RPMI8226 (cell line): ENCODE measurements around the gene ATPAF2.
"Not testable (repeated sequence)": the region's sequence is repeated elsewhere in the genome, so short reads cannot be mapped to it uniquely, and the experiment has no call there.

Source experiments
- DNase-seq: peaks from one replicate; pipeline ENCODE4 v3.0.0-alpha.2; 2015

The ATPAF2 gene

DNA sequence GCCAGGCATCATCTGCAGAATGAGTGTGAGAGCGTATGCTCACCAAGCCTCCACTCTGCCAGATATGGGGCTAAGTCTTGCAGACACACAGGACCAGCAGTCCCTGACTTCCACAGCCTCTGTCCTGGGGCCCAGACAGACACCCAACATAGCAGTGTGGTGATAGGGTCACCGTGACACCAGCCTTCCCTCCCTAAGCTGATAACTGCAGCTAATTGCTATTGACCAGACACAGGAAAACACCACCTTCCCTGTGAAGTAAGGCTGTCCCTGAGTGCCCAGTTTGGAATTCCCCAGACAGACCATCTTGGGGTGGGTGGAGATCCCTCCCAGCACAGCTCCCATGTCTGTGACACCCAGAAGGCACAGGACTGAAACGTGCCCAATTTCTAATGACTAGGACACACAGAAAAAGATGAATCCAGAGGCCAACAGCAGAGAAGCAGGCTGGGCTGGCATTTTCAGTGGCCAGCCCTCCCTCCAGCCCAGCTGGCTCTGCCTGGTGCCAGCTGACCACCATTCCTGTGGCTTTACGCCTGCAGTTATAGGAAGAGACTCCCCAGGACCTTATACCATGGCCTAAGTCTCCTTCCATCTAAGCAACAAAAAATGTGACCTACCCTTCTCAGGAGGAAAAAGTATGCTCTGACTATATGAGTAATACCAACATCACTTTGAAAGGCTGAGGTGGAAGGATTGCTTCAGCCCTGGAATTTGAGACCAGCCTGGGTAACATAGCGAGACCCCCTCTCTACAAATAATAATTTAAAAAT is 30.3 kb downstream of the ATPAF2 start:
- DNase-seq = no peak

GRCh38 chr17:18006495-18007239 is 32.3 kb downstream of the ATPAF2 start:
- no peak for DNase-seq

GRCh38 chr17:18005496-18005895 is 33.5 kb downstream of the ATPAF2 start:
- no peak for DNase-seq

- no peak for DNase-seq
These were observed 34.1 kb downstream of the ATPAF2 start for GRCh38 chr17:18004884-18005305.

DNA sequence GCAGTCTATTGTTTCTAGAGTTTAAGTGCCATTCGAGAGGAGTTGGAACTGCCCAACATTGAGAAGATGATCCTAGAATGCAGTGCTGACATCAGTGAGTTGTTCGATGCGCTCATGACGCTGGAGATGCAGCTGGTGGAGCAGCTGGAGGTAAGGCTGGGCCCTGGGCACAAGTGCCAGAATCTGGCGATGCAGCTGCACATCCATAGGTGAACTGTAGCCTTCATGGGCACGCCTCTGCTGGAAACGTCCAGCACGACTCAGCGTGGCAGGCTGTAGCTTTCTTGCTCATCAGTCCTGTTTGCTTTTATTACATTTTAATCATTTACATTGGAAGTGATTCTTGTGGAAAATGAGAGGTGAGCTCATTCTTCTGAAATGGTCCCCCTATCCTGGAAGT is 34.6 kb downstream of the ATPAF2 start:
- DNase-seq = no peak

DNA sequence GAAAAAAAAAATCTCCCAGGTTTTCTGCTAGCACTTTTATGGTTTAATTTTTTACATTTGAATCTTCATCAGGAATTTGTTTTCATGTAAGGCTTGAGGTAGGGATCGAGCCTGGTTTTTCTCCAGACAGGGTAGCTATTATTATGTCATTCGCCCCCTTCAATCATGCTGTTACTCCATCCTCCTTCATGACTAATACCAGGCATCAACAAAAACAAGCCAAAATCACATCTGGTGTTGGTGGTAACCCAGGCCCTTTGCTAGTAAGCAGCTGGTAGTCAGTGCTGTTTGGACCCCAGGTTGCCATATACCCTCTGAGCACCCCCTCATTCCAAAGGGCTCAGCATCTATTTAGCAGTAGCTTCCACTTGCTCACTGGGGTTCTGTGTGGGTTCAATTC is 36.8 kb downstream of the ATPAF2 start:
- no peak for DNase-seq

DNA sequence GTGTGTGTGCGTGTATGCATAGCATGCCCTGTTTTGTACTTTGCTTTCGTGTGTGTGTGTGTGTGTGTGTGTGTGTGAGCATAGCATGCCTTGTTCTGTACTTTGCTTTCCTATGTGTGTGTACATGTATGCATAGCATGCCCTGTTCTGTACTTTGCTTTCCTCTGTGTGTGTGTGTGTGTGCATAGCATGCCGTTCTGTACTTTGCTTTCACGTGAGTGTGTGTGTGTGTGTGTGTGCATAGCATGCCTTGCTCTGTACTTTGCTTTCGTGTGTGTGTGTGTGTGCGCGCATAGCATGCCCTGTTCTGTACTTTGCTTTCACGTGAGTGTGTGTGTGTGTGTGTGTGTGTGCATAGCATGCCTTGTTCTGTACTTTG is 38.9 kb downstream of the ATPAF2 start:
- DNase-seq = no peak

DNA sequence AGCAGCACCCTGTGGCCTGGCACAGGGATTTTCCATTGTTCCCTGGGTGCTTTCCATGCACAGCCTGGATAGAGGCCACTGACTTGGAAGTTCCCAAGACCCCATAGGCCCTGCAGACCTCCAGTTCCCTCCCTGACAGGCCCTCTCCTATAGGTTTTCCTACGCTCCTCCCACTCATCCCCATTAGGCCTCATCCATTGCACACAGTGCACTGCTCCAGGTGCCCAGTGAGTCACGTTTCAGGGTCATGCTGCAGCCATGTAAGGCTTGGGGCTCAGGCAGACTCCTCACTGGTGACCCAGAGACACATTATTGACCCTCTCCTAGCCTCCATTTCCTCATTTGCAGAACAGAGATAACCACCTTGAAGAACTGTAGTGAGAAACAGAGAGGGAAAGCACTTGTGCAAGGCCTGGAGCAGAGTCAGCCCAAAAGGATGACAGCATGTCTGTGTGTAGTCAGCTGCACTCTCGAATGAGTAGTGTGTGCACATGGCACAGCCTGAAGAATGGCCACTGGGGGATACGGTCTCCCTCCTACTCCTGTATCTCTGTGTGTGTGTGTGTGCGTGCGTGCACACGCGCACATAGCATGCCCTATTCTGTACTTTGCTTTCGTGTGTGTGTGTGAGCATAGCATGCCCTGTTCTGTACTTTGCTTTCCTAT is 39.5 kb downstream of the ATPAF2 start:
- no peak for DNase-seq

- DNase-seq = no peak
These were observed 40.0 kb downstream of the ATPAF2 start for GRCh38 chr17:17998934-17999333.

GRCh38 chr17:17995887-17996286 is 43.1 kb downstream of the ATPAF2 start:
- DNase-seq = not testable (repeated sequence)

DNA sequence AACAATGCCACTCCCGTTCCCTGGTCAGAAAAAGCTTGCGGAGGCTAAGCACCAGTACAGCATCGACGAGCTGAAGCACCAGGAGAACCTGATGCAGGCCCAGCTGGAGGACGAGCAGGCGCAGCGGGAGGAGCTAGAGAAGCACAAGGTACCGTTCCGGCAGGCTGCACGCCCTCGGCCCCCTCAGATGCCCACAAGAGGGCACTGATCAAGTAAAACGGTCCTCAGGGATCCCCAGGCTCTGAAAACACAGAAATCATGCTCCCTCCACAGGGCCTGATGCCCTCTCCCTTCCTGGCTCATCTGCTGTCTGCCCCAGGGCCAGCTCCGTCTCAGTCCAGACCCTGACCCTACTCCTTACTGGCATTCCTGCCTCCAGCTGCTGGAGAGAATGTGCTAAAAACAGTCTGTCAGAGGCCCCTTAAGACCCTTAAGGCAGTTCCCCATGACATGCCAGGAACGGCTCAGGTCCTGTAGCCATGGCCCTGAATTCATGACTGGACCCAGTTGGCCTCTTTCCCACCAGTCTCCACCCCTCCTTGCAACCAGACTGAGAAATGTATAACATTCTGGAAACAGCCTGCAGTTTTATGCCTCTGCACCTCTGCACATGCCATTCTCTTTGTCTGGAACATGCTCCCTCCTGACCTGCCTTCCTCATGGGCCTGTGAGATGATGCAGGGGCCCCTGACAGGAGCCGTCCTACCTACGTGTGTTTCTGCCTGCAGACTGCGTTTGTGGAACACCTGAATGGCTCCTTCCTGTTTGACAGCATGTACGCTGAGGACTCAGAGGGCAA is 44.5 kb downstream of the ATPAF2 start:
- peak; percentile 70 for DNase-seq

- no peak for DNase-seq
These were observed 45.1 kb downstream of the ATPAF2 start for GRCh38 chr17:17993852-17994251.

- DNase-seq = no peak
These were observed 45.6 kb downstream of the ATPAF2 start for GRCh38 chr17:17993366-17993765.

DNA sequence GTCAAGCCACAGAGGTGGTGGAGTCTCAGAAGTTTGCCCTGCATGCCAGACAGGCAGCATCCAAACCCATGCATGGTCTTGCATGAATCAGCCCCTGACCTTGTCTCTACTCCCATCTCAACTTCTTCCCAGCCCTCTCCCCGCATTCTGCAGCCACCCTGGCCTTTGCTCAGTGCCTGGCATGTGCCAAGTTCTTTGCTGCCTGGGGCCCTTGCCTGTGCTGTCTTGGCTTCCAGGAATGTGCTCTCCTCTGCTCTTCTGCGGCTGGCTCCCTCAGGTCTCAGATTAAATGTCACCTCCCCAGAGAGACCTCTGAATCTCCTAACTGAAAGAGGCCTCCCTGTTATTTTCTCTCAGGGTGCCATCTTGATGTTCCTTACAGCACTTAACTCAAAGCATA is 48.7 kb downstream of the ATPAF2 start:
- DNase-seq = no peak

GRCh38 chr17:17989618-17990017 is 49.4 kb downstream of the ATPAF2 start:
- no peak for DNase-seq

GRCh38 chr17:17989081-17989480 is 49.9 kb downstream of the ATPAF2 start:
- DNase-seq = no peak

GRCh38 chr17:17988427-17988945 is 50.5 kb downstream of the ATPAF2 start:
- no peak for DNase-seq

- no peak for DNase-seq
These were observed 51.1 kb downstream of the ATPAF2 start for GRCh38 chr17:17987901-17988300.

DNA sequence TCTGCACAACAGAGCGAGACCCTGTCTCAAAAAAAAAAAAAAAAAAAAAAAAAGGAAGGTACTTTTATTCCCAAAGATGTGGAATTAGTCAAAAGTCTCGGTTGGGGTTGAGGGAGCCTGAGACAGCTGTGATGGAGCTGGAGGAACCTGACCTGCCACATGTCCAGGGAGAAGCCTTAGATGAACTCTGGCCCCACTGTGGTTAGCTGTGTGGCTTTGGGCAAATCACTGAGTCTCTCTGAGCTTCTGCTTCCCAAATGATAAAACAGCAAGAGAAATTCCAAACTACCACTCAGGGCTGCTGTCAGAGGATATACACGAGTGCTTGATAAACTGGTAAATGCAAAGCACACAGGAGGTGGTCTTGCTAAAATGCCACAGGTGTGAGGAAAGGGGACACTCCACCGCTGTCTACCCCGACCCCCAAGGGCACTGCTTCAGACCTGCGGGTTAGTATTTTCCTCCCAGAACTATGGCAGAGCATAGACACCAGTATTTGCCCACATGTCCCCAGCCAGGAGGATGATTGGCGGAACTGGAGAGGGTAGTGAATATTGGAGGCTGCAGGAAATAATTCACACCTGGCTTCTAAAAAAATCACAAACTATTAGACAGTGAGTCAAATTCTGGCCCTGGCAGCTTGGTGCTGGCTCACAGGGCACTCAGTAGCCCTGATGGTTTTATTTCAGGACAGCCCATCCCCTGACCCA is 51.6 kb downstream of the ATPAF2 start:
- no peak for DNase-seq

GRCh38 chr17:17985555-17985954 is 53.4 kb downstream of the ATPAF2 start:
- no peak for DNase-seq

DNA sequence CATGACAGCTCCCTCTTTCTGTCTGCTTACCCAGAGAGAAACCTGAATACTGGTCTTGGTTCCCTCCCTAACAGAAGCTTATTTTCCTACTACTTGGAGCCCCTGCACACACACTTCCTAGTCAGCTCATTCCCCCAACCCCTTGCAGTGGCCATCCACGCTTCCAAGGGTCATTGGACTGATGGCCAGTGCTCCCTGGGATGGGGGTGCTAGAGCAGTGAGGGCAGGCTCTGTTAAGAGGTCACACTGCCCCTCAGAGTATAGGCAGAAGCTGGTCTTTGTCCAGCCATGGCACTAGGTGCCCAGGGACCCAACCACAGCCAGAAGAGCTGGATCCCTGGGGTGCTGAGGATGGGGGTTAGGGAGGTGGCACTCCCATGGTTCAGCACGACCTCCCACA is 53.8 kb downstream of the ATPAF2 start:
- DNase-seq = no peak

GRCh38 chr17:17983776-17984175 is 55.2 kb downstream of the ATPAF2 start:
- DNase-seq = no peak
